Neural cell (in vitro differentiated cells): ENCODE measurements around the gene PCK1. TPM values are rescaled to one million over a fixed set of nuclear protein-coding genes. Genes with fewer than 3 reads are reported as not detected.

Experiments used
- H2AFZ ChIP-seq: fragments of 200-600, 300-800 bp; sonication (generic), shearing (Covaris generic); 2 replicates; pipeline ENCODE4 v1.6.0; 2014; ENCODE audit warnings: low read depth, mild to moderate bottlenecking, antibody characterized with exemption, low read length, moderate library complexity
- H3F3A ChIP-seq: fragments of 200-600 bp; shearing (Covaris generic); 2 replicates; pipeline ENCODE4 v1.6.1; 2016; ENCODE audit warnings: mild to moderate bottlenecking, moderate library complexity, mixed read lengths, antibody characterized with exemption, low read length; ENCODE audit not compliant: insufficient read depth, poor library complexity, severe bottlenecking
- H3K27ac ChIP-seq: fragments of 200-600, 300-800 bp; sonication (generic), shearing (Covaris generic); 2 replicates; pipeline ENCODE4 v1.5.1; 2014; ENCODE audit warnings: mild to moderate bottlenecking, low read length, moderate library complexity
- H3K27me3 ChIP-seq: fragments of 300-800, 200-600 bp; sonication (generic), shearing (Covaris generic); 2 replicates; pipeline ENCODE4 v1.6.0; 2014; ENCODE audit warnings: mild to moderate bottlenecking, low read depth, low read length, moderate library complexity; ENCODE audit not compliant: insufficient read depth
- H3K36me3 ChIP-seq: fragments of 300-800, 200-600 bp; sonication (generic), shearing (Covaris generic); 2 replicates; pipeline ENCODE4 v1.5.1; 2014; ENCODE audit warnings: mild to moderate bottlenecking, antibody characterized with exemption, low read length, moderate library complexity; ENCODE audit not compliant: insufficient read depth
- H3K4me2 ChIP-seq: fragments of 300-800, 200-600 bp; sonication (generic), shearing (Covaris generic); 2 replicates; pipeline ENCODE4 v1.6.0; 2014; ENCODE audit warnings: mild to moderate bottlenecking, low read length
- H3K4me3 ChIP-seq: fragments of 300-800, 200-600 bp; sonication (generic), shearing (Covaris generic); 2 replicates; pipeline ENCODE4 v1.5.1; 2014; ENCODE audit warnings: mild to moderate bottlenecking, low read length, moderate library complexity
- H3K79me2 ChIP-seq: fragments of 200-600 bp; shearing (Covaris generic); replicated peaks from 2 replicates; pipeline ENCODE4 v1.6.0; 2014; ENCODE audit warnings: mild to moderate bottlenecking, low read length, moderate library complexity; ENCODE audit not compliant: insufficient read depth
- H3K9ac ChIP-seq: fragments of 300-800, 200-600 bp; sonication (generic), shearing (Covaris generic); 2 replicates; pipeline ENCODE4 v1.6.1; 2016; ENCODE audit warnings: mild to moderate bottlenecking, low read length, mixed read lengths
- H3K9me2 ChIP-seq: fragments of 200-600 bp; shearing (Covaris generic); 2 replicates; pipeline ENCODE4 v1.6.1; 2016; ENCODE audit warnings: mild to moderate bottlenecking, low read length, mixed read lengths; ENCODE audit not compliant: insufficient read depth
- H3K9me3 ChIP-seq: fragments of 200-600, 300-800 bp; sonication (generic), shearing (Covaris generic); 2 replicates; pipeline ENCODE4 v1.6.1; 2016; ENCODE audit warnings: mild to moderate bottlenecking, mixed run types, low read length, moderate library complexity, mixed read lengths
- H4K20me1 ChIP-seq: fragments of 200-600 bp; shearing (Covaris generic); 2 replicates; pipeline ENCODE4 v1.6.1; 2016; ENCODE audit warnings: mild to moderate bottlenecking, mixed run types; ENCODE audit not compliant: insufficient read depth
- EP300 ChIP-seq: fragments of 450-650 bp; conservative IDR thresholded peaks from 2 replicates; pipeline ENCODE4 v1.6.1; 2014; ENCODE audit warnings: antibody characterized with exemption, mild to moderate bottlenecking, moderate library complexity; ENCODE audit not compliant: poor library complexity, severe bottlenecking
- EZH2 ChIP-seq: fragments of 200-600, 300-800 bp; shearing (Covaris generic), sonication (generic); IDR thresholded peaks from 2 replicates; pipeline ENCODE4 v1.6.1; 2014; ENCODE audit warnings: antibody characterized with exemption, low read length, borderline replicate concordance, mild to moderate bottlenecking; ENCODE audit not compliant: insufficient read depth, poor library complexity, severe bottlenecking
- MXI1 ChIP-seq: fragments of 450-650 bp; conservative IDR thresholded peaks from 2 replicates; pipeline ENCODE4 v1.6.1; 2014; ENCODE audit warnings: antibody characterized with exemption, mild to moderate bottlenecking; ENCODE audit not compliant: poor library complexity, severe bottlenecking
- POLR2AphosphoS5 ChIP-seq: IDR thresholded peaks from 2 replicates; pipeline ENCODE4 v1.6.1; 2012
- RAD21 ChIP-seq: fragments of 450-650 bp; conservative IDR thresholded peaks from 2 replicates; pipeline ENCODE4 v1.6.1; 2014; ENCODE audit warnings: antibody characterized with exemption, mild to moderate bottlenecking, moderate library complexity
- REST ChIP-seq: IDR thresholded peaks from 2 replicates; pipeline ENCODE4 v1.6.1; 2012; ENCODE audit warnings: borderline replicate concordance
- SMC3 ChIP-seq: fragments of 450-650 bp; conservative IDR thresholded peaks from 2 replicates; pipeline ENCODE4 v1.6.1; 2014; ENCODE audit warnings: antibody characterized with exemption, mild to moderate bottlenecking, moderate library complexity; ENCODE audit not compliant: poor library complexity
- TAF1 ChIP-seq: IDR thresholded peaks from 2 replicates; pipeline ENCODE4 v1.6.1; 2012; ENCODE audit warnings: low read depth
- polyA plus RNA-seq: library from polyadenylated mRNA; depleted of rRNA; stranded (reverse); fragments of >200 nt; gene quantifications from 2 replicates; pipeline ENCODE4 v1.2.3, GENCODE V29; 2014
- TF ChIP-seq, protein P1 (sequence below): fragments of 450-650 bp; IDR thresholded peaks from 2 replicates; pipeline ENCODE4 v1.5.1; 2014; ENCODE audit warnings: antibody characterized with exemption, mild to moderate bottlenecking, moderate library complexity; ENCODE audit not compliant: poor library complexity, severe bottlenecking

PCK1 gene
- polyA plus RNA-seq, 1 donor from 2014 or later, result 0.24 TPM

GRCh38 chr20:57559289-57559634 is 1.6 kb upstream of the PCK1 start:
- H3F3A ChIP-seq, result no peaks in the 10 kb centered on the region
- H3K9ac ChIP-seq, result no peak overlapping the region
- H3K4me2 ChIP-seq, result no peak overlapping the region
- H3K79me2 ChIP-seq, result no peaks in the 10 kb centered on the region
- H4K20me1 ChIP-seq, result no peaks in the 10 kb centered on the region
- no peaks in the 10 kb centered on the region for H3K36me3 ChIP-seq
- no peaks in the 10 kb centered on the region for H3K9me2 ChIP-seq
- H3K9me3 ChIP-seq, result no peaks in the 10 kb centered on the region
- no peak overlapping the region for H2AFZ ChIP-seq
- H3K4me3 ChIP-seq, result no peak overlapping the region
- no peak overlapping the region for H3K27ac ChIP-seq
- no peak for TF ChIP-seq RAD21
- no peaks in the 10 kb centered on the region for H3K27me3 ChIP-seq

- Histone ChIP-seq H3K9me2 (no peaks in the 10 kb centered on the region), H2AFZ (no peak overlapping the region), H3K4me3 (no peak overlapping the region), H3K9ac (no peak overlapping the region), H3K4me2 (no peak overlapping the region), H3K36me3 (no peaks in the 10 kb centered on the region), H3K9me3 (no peaks in the 10 kb centered on the region), H3K79me2 (no peaks in the 10 kb centered on the region), H3K27ac (no peak overlapping the region), H3K27me3 (no peaks in the 10 kb centered on the region), H4K20me1 (no peaks in the 10 kb centered on the region), H3F3A (no peaks in the 10 kb centered on the region)
- TF ChIP-seq TAF1, result no peak
- no peak for TF ChIP-seq RAD21
- TF ChIP-seq, protein P1, sequence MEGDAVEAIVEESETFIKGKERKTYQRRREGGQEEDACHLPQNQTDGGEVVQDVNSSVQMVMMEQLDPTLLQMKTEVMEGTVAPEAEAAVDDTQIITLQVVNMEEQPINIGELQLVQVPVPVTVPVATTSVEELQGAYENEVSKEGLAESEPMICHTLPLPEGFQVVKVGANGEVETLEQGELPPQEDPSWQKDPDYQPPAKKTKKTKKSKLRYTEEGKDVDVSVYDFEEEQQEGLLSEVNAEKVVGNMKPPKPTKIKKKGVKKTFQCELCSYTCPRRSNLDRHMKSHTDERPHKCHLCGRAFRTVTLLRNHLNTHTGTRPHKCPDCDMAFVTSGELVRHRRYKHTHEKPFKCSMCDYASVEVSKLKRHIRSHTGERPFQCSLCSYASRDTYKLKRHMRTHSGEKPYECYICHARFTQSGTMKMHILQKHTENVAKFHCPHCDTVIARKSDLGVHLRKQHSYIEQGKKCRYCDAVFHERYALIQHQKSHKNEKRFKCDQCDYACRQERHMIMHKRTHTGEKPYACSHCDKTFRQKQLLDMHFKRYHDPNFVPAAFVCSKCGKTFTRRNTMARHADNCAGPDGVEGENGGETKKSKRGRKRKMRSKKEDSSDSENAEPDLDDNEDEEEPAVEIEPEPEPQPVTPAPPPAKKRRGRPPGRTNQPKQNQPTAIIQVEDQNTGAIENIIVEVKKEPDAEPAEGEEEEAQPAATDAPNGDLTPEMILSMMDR, result no peak
- TF ChIP-seq EP300, result no peak
- TF ChIP-seq REST, result no peak
- TF ChIP-seq MXI1, result no peak
- TF ChIP-seq SMC3, result no peak
- TF ChIP-seq EZH2, result no peak
- TF ChIP-seq POLR2AphosphoS5, result no peak
Measured at GRCh38 chr20:57559658-57560553, 1.0 kb upstream of the PCK1 start.
